ENCODE data around the gene NRCAM.

DNA sequence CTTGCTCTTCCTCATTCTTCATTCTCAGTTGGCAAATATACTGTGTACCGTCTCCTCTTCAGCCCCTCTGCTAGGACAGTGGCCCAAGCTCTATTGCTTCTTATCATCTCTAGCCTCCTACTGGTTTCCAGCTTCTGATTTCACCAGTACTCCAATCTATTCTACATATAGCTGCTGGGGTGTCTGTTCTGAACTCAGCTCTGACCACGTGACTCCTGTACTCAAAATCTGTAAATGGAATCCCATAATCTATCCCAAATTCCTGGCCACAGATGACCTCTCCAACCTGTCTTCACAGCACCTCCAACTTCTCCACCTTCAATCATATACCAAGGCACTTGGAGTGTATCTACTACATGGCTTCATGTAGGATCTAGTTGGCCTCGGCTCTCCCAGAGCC, 152.9 kb downstream of the NRCAM start:
- TF ChIP-seq, protein P1, sequence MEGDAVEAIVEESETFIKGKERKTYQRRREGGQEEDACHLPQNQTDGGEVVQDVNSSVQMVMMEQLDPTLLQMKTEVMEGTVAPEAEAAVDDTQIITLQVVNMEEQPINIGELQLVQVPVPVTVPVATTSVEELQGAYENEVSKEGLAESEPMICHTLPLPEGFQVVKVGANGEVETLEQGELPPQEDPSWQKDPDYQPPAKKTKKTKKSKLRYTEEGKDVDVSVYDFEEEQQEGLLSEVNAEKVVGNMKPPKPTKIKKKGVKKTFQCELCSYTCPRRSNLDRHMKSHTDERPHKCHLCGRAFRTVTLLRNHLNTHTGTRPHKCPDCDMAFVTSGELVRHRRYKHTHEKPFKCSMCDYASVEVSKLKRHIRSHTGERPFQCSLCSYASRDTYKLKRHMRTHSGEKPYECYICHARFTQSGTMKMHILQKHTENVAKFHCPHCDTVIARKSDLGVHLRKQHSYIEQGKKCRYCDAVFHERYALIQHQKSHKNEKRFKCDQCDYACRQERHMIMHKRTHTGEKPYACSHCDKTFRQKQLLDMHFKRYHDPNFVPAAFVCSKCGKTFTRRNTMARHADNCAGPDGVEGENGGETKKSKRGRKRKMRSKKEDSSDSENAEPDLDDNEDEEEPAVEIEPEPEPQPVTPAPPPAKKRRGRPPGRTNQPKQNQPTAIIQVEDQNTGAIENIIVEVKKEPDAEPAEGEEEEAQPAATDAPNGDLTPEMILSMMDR (IDR thresholded peaks at IDR 0.05): no peak
- TF ChIP-seq POLR2A (IDR thresholded peaks at IDR 0.05): no peak
